HepG2 (cell line): Measurements from ENCODE around the gene TEDC2. TPM values are rescaled to one million over a fixed set of nuclear protein-coding genes. Genes with fewer than 3 reads are reported as not detected.
A peak's percentile ranks its signal among the peaks of the same experiment; 100 is the strongest.

Source experiments
- BHLHE40 ChIP-seq: IDR thresholded peaks from 2 replicates; pipeline ENCODE4 v1.6.1; 2011; ENCODE audit warnings: low read length, improper control_type of control experiment
- BRF2 ChIP-seq: sonication (generic); formaldehyde crosslinking; IDR thresholded peaks from 2 replicates; pipeline ENCODE4 v1.8.1; 2022; ENCODE audit warnings: mild to moderate bottlenecking, missing genetic modification reagents
- CHCHD3 ChIP-seq: sonication (generic); formaldehyde crosslinking; IDR thresholded peaks from 2 replicates; pipeline ENCODE4 v1.8.0; 2022; ENCODE audit warnings: mild to moderate bottlenecking, missing genetic modification reagents, moderate library complexity
- CREM ChIP-seq, 2 experiments: sonication (generic) in 1 of 2; formaldehyde crosslinking in 1 of 2; IDR thresholded peaks; 2 replicates each; pipeline versions ENCODE4 v1.4.0 to v1.6.1; 2016 to 2020; ENCODE audit warnings: antibody characterized with exemption in 1 of 2, mild to moderate bottlenecking in 1 of 2, missing genetic modification reagents in 1 of 2
- E2F1 ChIP-seq: sonication (generic); formaldehyde crosslinking; IDR thresholded peaks from 2 replicates; pipeline ENCODE4 v1.5.0; 2020; ENCODE audit warnings: missing genetic modification reagents
- HOXA3 ChIP-seq: sonication (generic); formaldehyde crosslinking; IDR thresholded peaks from 2 replicates; pipeline ENCODE4 v1.5.0; 2020; ENCODE audit warnings: missing genetic modification reagents
- KDM2A ChIP-seq: sonication (generic); formaldehyde crosslinking; IDR thresholded peaks from 2 replicates; pipeline ENCODE4 v1.4.0; 2020; ENCODE audit warnings: low read depth, missing genetic modification reagents, borderline replicate concordance
- NFKB2 ChIP-seq: sonication (generic); formaldehyde crosslinking; IDR thresholded peaks from 2 replicates; pipeline ENCODE4 v1.4.0; 2020; ENCODE audit warnings: missing genetic modification reagents, borderline replicate concordance
- NFYC ChIP-seq: IDR thresholded peaks from 2 replicates; pipeline ENCODE4 v1.6.1; 2016; ENCODE audit warnings: missing genetic modification reagents, missing compliant biosample characterization
- PATZ1 ChIP-seq: sonication (generic); formaldehyde crosslinking; IDR thresholded peaks from 2 replicates; pipeline ENCODE4 v1.4.0; 2020; ENCODE audit warnings: missing genetic modification reagents
- POLR2A ChIP-seq, 2 experiments: IDR thresholded peaks; 2 replicates each; pipeline ENCODE4 v1.6.1; 2011; ENCODE audit warnings: low read depth in 2 of 2, low read length in 2 of 2, mild to moderate bottlenecking in 1 of 2, moderate library complexity in 1 of 2; ENCODE audit not compliant: insufficient read depth in 1 of 2
- RAD51 ChIP-seq: fragments of 450-650 bp; IDR thresholded peaks from 2 replicates; pipeline ENCODE4 v1.6.1; 2016; ENCODE audit warnings: borderline replicate concordance
- REXO4 ChIP-seq: sonication (generic); formaldehyde crosslinking; IDR thresholded peaks from 2 replicates; pipeline ENCODE4 v1.8.0; 2022; ENCODE audit warnings: missing genetic modification reagents, mild to moderate bottlenecking, borderline replicate concordance
- SNAI1 ChIP-seq: sonication (generic); formaldehyde crosslinking; IDR thresholded peaks from 2 replicates; pipeline ENCODE4 v1.5.0; 2020; ENCODE audit warnings: mild to moderate bottlenecking, missing genetic modification reagents, borderline replicate concordance
- SRY ChIP-seq: sonication (generic); formaldehyde crosslinking; IDR thresholded peaks from 2 replicates; pipeline ENCODE4 v1.8.0; 2022; ENCODE audit warnings: mild to moderate bottlenecking, missing genetic modification reagents
- SYNCRIP ChIP-seq: fragments of 200-400 bp; formaldehyde crosslinking; IDR thresholded peaks from 2 replicates; pipeline ENCODE4 v1.6.1; 2018; ENCODE audit warnings: mild to moderate bottlenecking, low read depth, low read length; ENCODE audit not compliant: insufficient read depth
- TFAP4 ChIP-seq: sonication (generic); IDR thresholded peaks from 2 replicates; pipeline ENCODE4 v1.6.1; 2016; ENCODE audit warnings: low read depth, borderline replicate concordance
- ZBTB37 ChIP-seq: sonication (generic); formaldehyde crosslinking; IDR thresholded peaks from 2 replicates; pipeline ENCODE4 v1.4.0; 2020; ENCODE audit warnings: mild to moderate bottlenecking, missing genetic modification reagents
- ZBTB7A ChIP-seq: sonication (generic); formaldehyde crosslinking; IDR thresholded peaks from 2 replicates; pipeline ENCODE4 v1.8.0; 2022; ENCODE audit warnings: mild to moderate bottlenecking, missing genetic modification reagents
- ZFP41 ChIP-seq: sonication (generic); formaldehyde crosslinking; IDR thresholded peaks from 2 replicates; pipeline ENCODE4 v1.4.0; 2020; ENCODE audit warnings: mild to moderate bottlenecking, missing genetic modification reagents, borderline replicate concordance
- ZNF547 ChIP-seq: sonication (generic); formaldehyde crosslinking; IDR thresholded peaks from 2 replicates; pipeline ENCODE4 v1.5.1; 2020; ENCODE audit warnings: mild to moderate bottlenecking, missing genetic modification reagents
- ZNF639 ChIP-seq: conservative IDR thresholded peaks from 2 replicates; pipeline ENCODE4 v1.6.1; 2018; ENCODE audit warnings: missing genetic modification reagents
- ZNF839 ChIP-seq: sonication (generic); formaldehyde crosslinking; IDR thresholded peaks from 2 replicates; pipeline ENCODE4 v1.4.0; 2020; ENCODE audit warnings: missing genetic modification reagents, mild to moderate bottlenecking, borderline replicate concordance
- ZZZ3 ChIP-seq: sonication (generic); formaldehyde crosslinking; IDR thresholded peaks from 2 replicates; pipeline ENCODE4 v1.4.0; 2020; ENCODE audit warnings: missing genetic modification reagents, mild to moderate bottlenecking, borderline replicate concordance
- polyA plus RNA-seq, 8 experiments: library from polyadenylated mRNA; depleted of rRNA in 3 of 8; stranded (reverse) in 7 of 8; unstranded in 1 of 8; fragments of >200 nt; fragmentation: Illumina TruSeq in 4 of 8; extraction: Trizol in 4 of 8; gene quantifications; 2 replicates each; pipeline versions ENCODE4 v1.2.1 to v1.2.3, GENCODE V29; 2011 to 2016; ENCODE audit warnings: low read depth in 4 of 8, missing spikeins in 1 of 8, mixed read lengths in 1 of 8; ENCODE audit not compliant: insufficient read depth in 1 of 8
- total RNA-seq, 5 experiments: library from RNA; depleted of rRNA; stranded (reverse); fragments of >200 nt; fragmentation: Illumina TruSeq; extraction: Trizol; gene quantifications; 2 replicates each; pipeline ENCODE4 v1.2.3, GENCODE V29; 2016; ENCODE audit warnings: low read depth in 1 of 5

TEDC2 gene
- total and polyA plus RNA-seq, 2 of the 13 experiments (the other 11 are each of a cell fraction or from before 2014, with no cell fraction given), result 6.2 to 24.4 TPM

- TF ChIP-seq PATZ1, result peak; percentile 32; the same call in 1 of the 2 replicates
- TF ChIP-seq TFAP4, result no peak
- no peak for TF ChIP-seq ZBTB7A (CRISPR knock-in tag)
- TF ChIP-seq ZNF839 (CRISPR knock-in tag), result no peak
- no peak for TF ChIP-seq ZNF639 (CRISPR knock-in tag)
- no peak for TF ChIP-seq NFYC (CRISPR knock-in tag)
- no peak for TF ChIP-seq SNAI1
- no peak for TF ChIP-seq CHCHD3 (CRISPR knock-in tag)
- TF ChIP-seq SRY (CRISPR knock-in tag), result peak; percentile 12; the same call in 1 of the 2 replicates
- no peak for TF ChIP-seq ZZZ3 (CRISPR knock-in tag)
- no peak for TF ChIP-seq HOXA3 (CRISPR knock-in tag)
- no peak for TF ChIP-seq REXO4 (CRISPR knock-in tag)
- TF ChIP-seq KDM2A (CRISPR knock-in tag), result no peak
- no peak for TF ChIP-seq CREM (IDR thresholded peaks at IDR 0.05)
- no peak for TF ChIP-seq CREM (CRISPR knock-in tag; IDR thresholded peaks at IDR 0.05)
- no peak for TF ChIP-seq RAD51
- TF ChIP-seq ZFP41 (CRISPR knock-in tag), result no peak
- TF ChIP-seq BHLHE40, result no peak
- no peak for TF ChIP-seq ZBTB37 (CRISPR knock-in tag)
- TF ChIP-seq ZNF547, result no peak
- no peak for TF ChIP-seq SYNCRIP
- no peak for TF ChIP-seq BRF2 (CRISPR knock-in tag)
- TF ChIP-seq NFKB2 (CRISPR knock-in tag), result no peak
- no peak for TF ChIP-seq E2F1 (CRISPR knock-in tag)
- 0 out of 4 replicates have a peak, but pooled peaks of 1 of the 2 experiments have one; percentile 31 for TF ChIP-seq POLR2A (IDR thresholded peaks at IDR 0.05; ENCODE audit: insufficient read depth in 1 of 2, low read depth in 2 of 2, low read length in 2 of 2)
These were observed 13.6 kb downstream of the TEDC2 start (continued) for GRCh38 chr16:2473446-2473926.
